CD4-positive, alpha-beta T cell (primary cell): ENCODE data around the gene AFP. TPM values are rescaled to one million over a fixed set of nuclear protein-coding genes. Genes with fewer than 3 reads are reported as not detected.

ENCODE experiments used
- ATAC-seq: fragments of 200-7000 bp; cut with Tn5 transposase; one replicate; pipeline ENCODE4 v1.10.0; 2022; ENCODE audit warnings: mild to moderate bottlenecking; ENCODE audit not compliant: poor library complexity
- CTCF ChIA-PET: fragments of 350-600 bp; sonication (Branson Sonifier 250); formaldehyde crosslinking; loops from one replicate; lab custom pipeline; 2021; ENCODE audit warnings: antibody characterized with exemption, inconsistent platforms; lab: Charles Lee
- POLR2A ChIA-PET: fragments of 350-600 bp; sonication (Branson Sonifier 250); formaldehyde crosslinking; loops from one replicate; lab custom pipeline; 2021; ENCODE audit warnings: antibody characterized with exemption, inconsistent platforms; lab: Charles Lee
- DNase-seq, 14 experiments: peaks; one replicate each; pipeline ENCODE4 v3.0.0-alpha.2; 2013 to 2020; ENCODE audit warnings: mixed read lengths in 2 of 14
- H3K27ac ChIP-seq, 2 donors: one replicate each; pipeline versions ENCODE4 v1.5.1 to v1.7.0; 2013; ENCODE audit warnings: low read length in 2 of 2, low read depth in 1 of 2, mild to moderate bottlenecking in 1 of 2
- H3K27me3 ChIP-seq, 2 experiments: 1 replicate in 1 of 2; 2 replicates in 1 of 2; pipeline versions ENCODE4 v1.6.1 to v1.7.0; 2013; ENCODE audit warnings: low read length in 2 of 2, control low read depth in 1 of 2, mild to moderate bottlenecking in 1 of 2, moderate library complexity in 1 of 2; ENCODE audit not compliant: insufficient read depth in 2 of 2, control insufficient read depth in 1 of 2
- H3K36me3 ChIP-seq: one replicate; pipeline ENCODE4 v1.6.1; 2013; ENCODE audit warnings: low read length, control low read depth; ENCODE audit not compliant: insufficient read depth
- H3K4me1 ChIP-seq: one replicate; pipeline ENCODE4 v1.6.1; 2013; ENCODE audit warnings: low read length, control low read depth; ENCODE audit not compliant: insufficient read depth
- H3K4me3 ChIP-seq: one replicate; pipeline ENCODE4 v1.5.1; 2013; ENCODE audit warnings: mild to moderate bottlenecking, low read length, moderate library complexity
- H3K9me3 ChIP-seq, 2 experiments: 1 replicate in 1 of 2; 2 replicates in 1 of 2; pipeline versions ENCODE4 v1.6.1 to v1.7.0; 2013; ENCODE audit warnings: low read length in 2 of 2, mild to moderate bottlenecking in 2 of 2, control low read depth in 1 of 2, moderate library complexity in 1 of 2; ENCODE audit not compliant: control insufficient read depth in 1 of 2, insufficient read depth in 1 of 2
- H3K27ac Mint-ChIP-seq: one replicate; pipeline ENCODE4 v1.8.0; 2020; ENCODE audit warnings: mixed read lengths
- H3K27me3 Mint-ChIP-seq: one replicate; pipeline ENCODE4 v1.8.0; 2021; ENCODE audit warnings: mixed read lengths
- H3K36me3 Mint-ChIP-seq: one replicate; pipeline ENCODE4 v1.8.0; 2021; ENCODE audit warnings: low read depth, mixed read lengths
- H3K4me1 Mint-ChIP-seq: one replicate; pipeline ENCODE4 v1.8.0; 2021; ENCODE audit warnings: low read depth, mixed read lengths
- H3K4me3 Mint-ChIP-seq: one replicate; pipeline ENCODE4 v1.8.0; 2020; ENCODE audit warnings: mild to moderate bottlenecking, mixed read lengths
- H3K9me3 Mint-ChIP-seq: one replicate; pipeline ENCODE4 v1.8.0; 2020; ENCODE audit warnings: mixed read lengths
- intact Hi-C, 2 experiments: fragments of 100-400 bp; cut with DNase I in 1 of 2; cut with micrococcal nuclease in 1 of 2; formaldehyde crosslinking; loops; one replicate each; pipeline versions ENCODE4 v1.15.1 to v1.9.0; 2023 to 2025; cut with DNase I, micrococcal nuclease
- total RNA-seq, 174 experiments: library from RNA in 2 of 174; stranded (reverse) in 2 of 174; gene quantifications; one replicate each; pipeline ENCODE4 v1.2.3 and lab custom pipeline; 2021 to 2026
- TF ChIP-seq, protein P1 (sequence below): fragments of 200-600 bp; IDR thresholded peaks from one replicate; pipeline ENCODE4 v1.8.0; 2022; ENCODE audit warnings: antibody characterized with exemption, mild to moderate bottlenecking

AFP gene
- total RNA-seq, 2 experiments from 2014 or later: not detected

- Histone ChIP-seq H3K4me1 (no peaks in the 10 kb centered on the region), H3K27me3 (no peaks in the 10 kb centered on the region), H3K4me3 (no peak overlapping the region), H3K27ac (no peak overlapping the region), H3K36me3 (no peaks in the 10 kb centered on the region), H3K9me3 (no peaks in the 10 kb centered on the region)
- TF ChIP-seq, protein P1, sequence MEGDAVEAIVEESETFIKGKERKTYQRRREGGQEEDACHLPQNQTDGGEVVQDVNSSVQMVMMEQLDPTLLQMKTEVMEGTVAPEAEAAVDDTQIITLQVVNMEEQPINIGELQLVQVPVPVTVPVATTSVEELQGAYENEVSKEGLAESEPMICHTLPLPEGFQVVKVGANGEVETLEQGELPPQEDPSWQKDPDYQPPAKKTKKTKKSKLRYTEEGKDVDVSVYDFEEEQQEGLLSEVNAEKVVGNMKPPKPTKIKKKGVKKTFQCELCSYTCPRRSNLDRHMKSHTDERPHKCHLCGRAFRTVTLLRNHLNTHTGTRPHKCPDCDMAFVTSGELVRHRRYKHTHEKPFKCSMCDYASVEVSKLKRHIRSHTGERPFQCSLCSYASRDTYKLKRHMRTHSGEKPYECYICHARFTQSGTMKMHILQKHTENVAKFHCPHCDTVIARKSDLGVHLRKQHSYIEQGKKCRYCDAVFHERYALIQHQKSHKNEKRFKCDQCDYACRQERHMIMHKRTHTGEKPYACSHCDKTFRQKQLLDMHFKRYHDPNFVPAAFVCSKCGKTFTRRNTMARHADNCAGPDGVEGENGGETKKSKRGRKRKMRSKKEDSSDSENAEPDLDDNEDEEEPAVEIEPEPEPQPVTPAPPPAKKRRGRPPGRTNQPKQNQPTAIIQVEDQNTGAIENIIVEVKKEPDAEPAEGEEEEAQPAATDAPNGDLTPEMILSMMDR: no peak
- H3K4me1 Mint-ChIP-seq: no peaks in the 10 kb centered on the region
- H3K4me3 Mint-ChIP-seq: no peak overlapping the region
- ChIA-PET POLR2A (no interaction called here), CTCF (no interaction called here)
- no peaks in the 10 kb centered on the region for H3K27me3 Mint-ChIP-seq
- DNase-seq (no peak), ATAC-seq (no peak)
- no peak overlapping the region for H3K27ac Mint-ChIP-seq
- intact Hi-C loops: no loop called here
- H3K9me3 Mint-ChIP-seq: no peaks in the 10 kb centered on the region
- no peaks in the 10 kb centered on the region for H3K36me3 Mint-ChIP-seq
Measured at GRCh38 chr4:73409978-73410548, 26.0 kb upstream of the AFP start.

- Mint-ChIP-seq H3K27me3 (no peaks in the 10 kb centered on the region), H3K4me3 (no peak overlapping the region), H3K36me3 (no peaks in the 10 kb centered on the region), H3K4me1 (no peaks in the 10 kb centered on the region), H3K27ac (no peak overlapping the region), H3K9me3 (no peaks in the 10 kb centered on the region)
- Histone ChIP-seq H3K4me1 (no peaks in the 10 kb centered on the region), H3K27ac (no peak overlapping the region), H3K9me3 (no peaks in the 10 kb centered on the region), H3K27me3 (no peaks in the 10 kb centered on the region), H3K36me3 (no peaks in the 10 kb centered on the region), H3K4me3 (no peak overlapping the region)
- ATAC-seq (no peak), DNase-seq (no peak)
- CTCF ChIA-PET: no interaction called here
- intact Hi-C loops: no loop called here
- TF ChIP-seq, protein P1: no peak
- POLR2A ChIA-PET: no interaction called here
Measured at GRCh38 chr4:73410916-73411730, 24.9 kb upstream of the AFP start.

DNA sequence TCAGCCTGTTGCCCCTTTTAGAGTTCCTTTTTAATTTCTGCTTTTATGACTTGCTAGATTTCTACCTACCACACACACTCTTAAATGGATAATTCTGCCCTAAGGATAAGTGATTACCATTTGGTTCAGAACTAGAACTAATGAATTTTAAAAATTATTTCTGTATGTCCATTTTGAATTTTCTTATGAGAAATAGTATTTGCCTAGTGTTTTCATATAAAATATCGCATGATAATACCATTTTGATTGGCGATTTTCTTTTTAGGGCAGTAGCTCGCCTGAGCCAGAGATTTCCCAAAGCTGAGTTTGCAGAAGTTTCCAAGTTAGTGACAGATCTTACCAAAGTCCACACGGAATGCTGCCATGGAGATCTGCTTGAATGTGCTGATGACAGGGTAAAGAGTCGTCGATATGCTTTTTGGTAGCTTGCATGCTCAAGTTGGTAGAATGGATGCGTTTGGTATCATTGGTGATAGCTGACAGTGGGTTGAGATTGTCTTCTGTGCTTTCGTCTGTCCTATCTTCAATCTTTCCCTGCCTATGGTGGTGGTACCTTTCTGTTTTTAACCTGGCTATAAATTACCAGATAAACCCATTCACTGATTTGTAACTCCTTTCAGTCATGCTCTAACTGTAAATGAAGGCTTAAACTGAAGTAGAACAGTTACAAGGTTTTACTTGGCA, 24.1 kb upstream of the AFP start:
- Mint-ChIP-seq H3K36me3 (no peaks in the 10 kb centered on the region), H3K27me3 (no peaks in the 10 kb centered on the region), H3K27ac (no peak overlapping the region), H3K4me1 (no peaks in the 10 kb centered on the region), H3K9me3 (no peaks in the 10 kb centered on the region), H3K4me3 (no peak overlapping the region)
- Histone ChIP-seq H3K9me3 (no peaks in the 10 kb centered on the region), H3K4me3 (no peak overlapping the region), H3K4me1 (no peaks in the 10 kb centered on the region), H3K27ac (no peak overlapping the region), H3K27me3 (no peaks in the 10 kb centered on the region), H3K36me3 (no peaks in the 10 kb centered on the region)
- DNase-seq (no peak), ATAC-seq (no peak)
- ChIA-PET CTCF (no interaction called here), POLR2A (no interaction called here)
- TF ChIP-seq, protein P1: no peak
- intact Hi-C loops: no loop called here
